GM18519 (cell line): ENCODE results near the gene SUCLG2.

Experiments
- ATAC-seq: cut with Tn5 transposase; IDR thresholded peaks from one replicate; pipeline ENCODE4 v1.9.1; 2021; ENCODE audit warnings: mild to moderate bottlenecking, moderate library complexity; ENCODE audit not compliant: unreplicated experiment, low FRiP score

Gene SUCLG2

DNA sequence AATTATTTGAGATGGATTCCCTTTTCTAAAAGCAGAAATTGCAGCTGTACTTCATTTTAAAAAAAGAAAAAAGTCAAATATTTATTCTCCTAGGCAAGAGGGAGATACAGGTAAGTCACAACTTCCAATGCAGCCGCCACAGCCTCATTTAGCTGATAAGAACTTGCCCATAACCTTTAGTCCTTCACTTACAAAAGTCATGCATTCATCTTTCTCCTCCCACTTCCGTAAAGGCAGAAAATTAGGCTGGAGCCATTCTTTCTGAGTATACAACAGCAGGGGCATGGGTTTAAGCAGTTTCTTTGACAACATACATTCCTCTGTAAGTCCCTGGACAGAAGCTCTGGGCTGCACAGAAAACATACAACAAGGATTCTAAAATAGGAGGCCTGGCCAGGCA is 4.3 kb downstream of the SUCLG2 start:
- ATAC-seq, result no peak

DNA sequence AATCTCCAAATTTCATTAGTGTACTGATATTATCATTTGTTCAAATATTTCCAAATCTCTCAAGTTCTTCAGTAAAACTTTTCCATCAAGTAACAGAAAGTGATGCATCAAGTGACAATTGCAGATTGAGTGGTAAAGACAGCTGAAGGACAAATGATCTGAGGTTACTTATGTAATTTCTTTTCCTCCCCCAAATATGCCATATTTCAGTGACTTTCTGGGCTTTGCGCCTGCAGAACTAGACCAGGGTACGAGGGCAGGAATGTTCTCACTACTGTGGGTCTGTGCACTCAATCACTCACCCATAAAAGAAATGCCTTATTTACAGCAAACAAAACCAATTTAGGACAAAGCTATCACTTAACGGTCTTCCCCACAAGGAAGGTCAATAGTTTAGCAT is 4.7 kb downstream of the SUCLG2 start:
- ATAC-seq, result no peak

DNA sequence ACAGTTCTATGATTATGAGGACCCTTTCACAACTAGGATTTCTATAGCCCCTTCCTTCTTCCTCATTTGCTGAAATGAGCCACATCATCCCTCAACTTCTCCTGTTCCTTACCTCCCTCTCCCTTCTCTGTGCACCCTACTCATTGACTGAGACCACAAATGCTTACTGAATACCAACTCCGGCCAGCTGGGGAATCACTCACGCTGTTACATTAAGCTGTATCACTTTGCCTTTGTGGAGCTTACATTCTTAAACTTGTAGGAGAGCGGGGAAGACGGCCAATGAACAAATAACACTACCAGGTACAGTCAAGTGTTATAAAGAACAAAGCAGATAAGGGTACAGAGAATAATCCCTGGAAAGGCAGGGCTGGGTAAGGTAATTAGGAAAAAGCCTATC is 5.7 kb downstream of the SUCLG2 start:
- ATAC-seq, result no peak

DNA sequence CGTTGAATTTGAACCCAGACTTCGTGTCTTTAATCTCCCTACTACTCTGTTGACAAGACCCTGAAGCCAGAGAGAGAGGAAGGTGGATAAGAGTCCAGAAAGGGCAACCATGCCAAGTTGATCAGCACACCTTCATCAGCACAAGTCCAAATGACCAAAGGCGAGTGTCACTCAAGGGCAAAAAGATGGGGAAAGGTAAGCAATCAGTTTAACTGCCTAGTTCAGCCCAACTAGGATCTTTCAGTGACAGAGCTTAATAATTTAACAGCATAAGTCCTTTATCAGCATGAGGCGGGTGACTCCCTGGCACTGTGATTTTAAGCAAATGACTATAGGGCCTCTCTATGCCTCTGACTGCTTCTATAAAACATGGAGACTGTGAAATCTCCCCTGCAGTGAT is 6.2 kb downstream of the SUCLG2 start:
- ATAC-seq, result no peak

DNA sequence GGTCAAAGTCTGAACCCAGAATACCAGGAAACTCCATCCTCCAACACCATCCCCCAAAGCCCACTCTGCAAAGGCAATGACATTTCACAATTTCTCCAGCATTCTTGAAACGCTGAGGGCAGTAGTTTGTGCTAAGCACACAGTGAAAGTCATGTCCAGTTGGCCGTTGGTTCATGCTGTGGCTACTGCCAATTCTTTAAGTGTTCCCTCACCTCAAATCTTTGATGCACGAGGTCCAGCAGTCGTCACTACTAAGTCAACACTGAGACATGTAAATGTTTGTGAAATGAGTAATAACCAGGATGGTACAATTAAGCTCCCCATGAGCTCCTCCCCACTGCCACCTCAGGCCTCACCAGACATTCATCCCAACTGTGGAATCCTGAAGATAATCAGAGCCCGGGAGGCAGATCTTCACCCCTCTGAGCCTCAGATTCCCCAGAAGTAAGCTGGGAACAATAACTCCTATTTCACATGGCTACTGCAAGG is 7.0 kb downstream of the SUCLG2 start:
- no peak for ATAC-seq

DNA sequence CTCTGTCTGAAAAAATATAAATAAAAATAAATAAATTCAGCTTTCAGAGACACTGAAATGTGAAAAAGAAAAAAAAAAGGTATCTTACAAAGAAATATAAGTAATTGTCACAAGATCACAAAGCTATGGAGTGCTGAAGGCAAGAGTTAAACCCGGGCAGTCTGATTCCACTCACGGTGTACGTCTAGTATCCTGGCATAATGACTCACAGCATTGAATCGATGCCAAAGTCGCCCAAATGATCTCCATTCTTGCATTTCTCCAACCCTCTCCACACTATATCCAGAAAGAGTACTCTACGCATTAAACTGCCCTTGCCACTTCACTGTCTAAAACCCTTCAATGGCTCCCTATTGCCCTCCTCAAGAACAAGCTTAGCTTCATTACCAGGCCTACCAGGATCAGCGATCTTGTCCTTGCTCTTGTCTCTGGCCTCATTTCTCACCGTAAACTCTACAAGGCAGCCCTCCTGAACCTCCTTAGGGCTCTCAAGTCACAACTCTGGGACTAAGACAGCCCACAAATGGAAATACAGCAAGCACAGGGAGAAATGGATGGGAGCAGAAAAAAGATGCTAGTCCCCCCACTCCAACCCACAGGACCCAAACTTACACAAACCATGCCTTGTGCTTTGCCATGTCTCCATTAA is 7.7 kb downstream of the SUCLG2 start:
- no peak for ATAC-seq

DNA sequence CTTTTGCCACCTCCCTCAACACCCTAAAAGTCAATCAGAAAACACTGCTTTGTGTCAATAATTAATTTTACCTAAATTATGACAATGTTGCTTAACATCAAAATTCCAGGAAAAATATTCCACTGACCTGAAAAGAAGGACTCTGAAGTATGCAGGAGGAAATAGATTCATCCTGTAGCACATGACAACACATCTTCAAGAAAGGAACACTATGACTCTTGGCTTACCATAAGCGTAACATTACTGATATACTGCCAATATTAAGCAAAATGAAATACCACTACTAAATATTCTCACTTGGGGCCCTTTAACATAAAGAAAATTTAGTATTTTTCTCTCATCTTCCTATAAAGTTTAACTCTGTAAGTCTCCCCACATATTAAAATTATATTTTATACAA is 9.6 kb downstream of the SUCLG2 start:
- no peak for ATAC-seq

DNA sequence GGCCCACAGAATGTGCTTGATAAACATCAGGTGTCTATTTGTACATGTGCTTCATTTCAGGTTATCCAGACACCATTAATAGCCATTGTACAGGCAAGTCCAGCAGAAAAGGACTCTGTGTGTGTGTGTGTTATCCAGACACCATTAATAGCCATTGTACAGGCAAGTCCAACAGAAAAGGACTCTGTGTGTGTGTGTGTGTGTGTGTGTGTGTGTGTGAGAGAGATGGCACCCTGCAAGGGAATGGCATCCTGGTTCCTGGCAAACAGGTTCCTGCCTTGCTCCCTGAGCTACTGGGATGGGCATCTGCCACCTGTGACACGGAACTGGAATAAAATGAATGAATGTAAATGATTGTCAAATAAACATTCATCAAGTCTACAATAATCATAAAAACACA is 11.7 kb downstream of the SUCLG2 start:
- no peak for ATAC-seq

DNA sequence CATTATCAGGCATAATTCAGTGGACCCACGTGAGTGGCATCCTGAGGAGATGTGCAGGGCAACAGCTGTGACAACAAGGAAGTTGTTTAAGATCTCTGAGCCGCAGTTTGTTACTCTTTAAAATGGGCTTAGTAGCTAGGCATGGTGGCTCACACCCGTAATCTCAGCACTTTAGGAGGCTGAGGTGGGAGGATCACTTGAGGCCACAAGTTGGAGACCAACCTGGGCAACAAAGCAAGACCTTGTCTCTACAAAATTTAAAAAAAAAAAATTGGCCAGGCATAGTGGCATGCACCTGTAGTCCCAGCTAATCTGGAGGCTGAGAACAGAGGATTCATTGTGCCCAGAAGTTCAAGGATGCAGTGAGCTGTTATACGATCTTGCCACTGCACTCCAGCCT is 12.2 kb downstream of the SUCLG2 start:
- ATAC-seq, result no peak

DNA sequence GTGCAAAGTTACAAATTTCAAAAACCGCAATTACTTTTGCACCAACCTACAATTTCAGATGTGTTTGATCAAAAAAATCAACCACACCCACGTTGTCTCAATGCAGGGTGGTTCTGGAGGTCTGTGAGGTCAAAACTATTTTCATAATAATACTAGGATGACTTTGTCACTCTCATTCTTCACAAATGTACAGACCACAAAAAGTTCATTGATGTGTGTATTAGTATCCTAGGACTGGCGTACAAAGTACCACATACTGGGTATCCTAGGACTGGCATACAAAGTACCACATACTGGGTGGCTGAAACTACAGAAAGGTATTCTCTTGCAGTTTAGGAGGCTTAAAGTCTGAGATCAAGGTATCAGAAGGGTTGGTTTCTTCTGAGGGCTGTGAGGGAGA is 13.0 kb downstream of the SUCLG2 start:
- ATAC-seq, result no peak

DNA sequence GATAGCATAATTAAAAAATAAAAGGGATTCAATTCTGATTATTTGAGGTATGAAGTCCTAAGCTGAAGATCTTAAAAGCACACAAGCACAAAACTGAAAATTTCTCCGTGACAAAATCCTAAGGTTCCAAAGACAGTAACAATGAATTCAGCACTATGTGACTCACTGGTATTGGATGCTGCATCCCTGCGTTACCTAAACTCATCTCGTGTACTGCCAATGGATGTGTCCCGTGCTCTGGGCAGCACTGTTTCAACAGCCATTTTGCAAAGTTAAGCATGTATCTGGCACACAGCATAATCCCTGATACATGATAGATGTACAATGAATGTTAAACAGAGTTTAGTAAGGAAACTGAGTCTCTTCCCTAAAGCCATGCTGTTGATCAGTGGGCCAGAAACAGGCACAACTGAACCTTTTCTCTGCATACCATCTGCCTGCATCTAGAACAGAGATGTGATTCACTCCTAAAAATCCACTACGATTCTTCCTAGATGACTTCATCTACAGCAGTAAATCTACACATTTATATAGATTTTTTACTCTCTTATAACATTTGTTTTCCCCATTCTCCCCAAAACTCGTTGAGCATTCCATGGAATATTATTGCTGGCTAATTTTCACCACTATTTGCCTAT is 14.3 kb downstream of the SUCLG2 start:
- ATAC-seq, result no peak

DNA sequence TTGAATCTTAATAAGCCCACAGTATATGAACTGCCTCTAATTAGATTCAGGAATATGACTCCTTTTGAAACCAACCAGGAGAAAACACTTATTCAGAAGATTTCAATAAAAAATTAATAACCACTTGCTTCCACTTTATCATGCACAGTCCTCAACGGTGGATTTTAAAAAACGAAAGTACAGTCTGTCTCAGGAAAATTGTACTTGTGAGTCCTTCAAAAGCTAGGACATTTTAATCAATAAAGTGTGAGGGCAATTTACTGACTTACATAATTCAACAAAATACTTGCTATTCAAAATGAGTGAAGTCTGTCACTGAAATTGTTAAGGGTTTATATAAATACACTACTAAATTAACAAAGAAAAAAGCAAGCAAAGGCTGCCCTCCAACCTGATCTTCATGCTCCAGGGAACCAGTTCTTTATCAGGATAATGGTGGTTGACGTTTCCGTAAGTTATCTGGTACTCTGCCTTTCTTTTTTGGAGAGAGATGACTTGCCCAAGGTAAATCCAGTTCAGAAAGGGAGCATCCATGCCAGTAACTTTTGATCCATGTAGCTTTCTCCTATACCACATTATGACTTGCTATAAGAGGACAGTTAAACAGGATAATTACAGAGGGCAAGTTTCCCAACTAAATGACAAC is 17.0 kb downstream of the SUCLG2 start:
- no peak for ATAC-seq

DNA sequence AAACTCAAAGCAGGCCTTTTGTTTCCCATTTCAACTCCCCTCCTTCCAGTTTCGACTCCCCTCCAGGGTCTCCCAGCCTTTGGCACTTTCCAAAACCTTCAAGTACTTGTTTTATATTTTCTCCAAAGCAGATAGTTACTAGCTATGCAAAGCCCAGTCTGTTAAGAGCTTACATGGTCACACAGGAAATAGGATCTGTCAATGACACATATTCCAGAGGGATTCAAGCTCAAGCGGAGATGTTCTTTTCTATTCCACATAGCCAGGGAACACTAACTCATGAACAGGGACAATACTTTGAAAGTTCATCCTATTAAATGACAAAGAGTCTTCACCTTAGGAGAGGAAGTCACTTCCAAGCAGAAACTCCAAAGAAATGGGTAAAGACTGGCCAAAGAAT is 18.6 kb downstream of the SUCLG2 start:
- no peak for ATAC-seq

DNA sequence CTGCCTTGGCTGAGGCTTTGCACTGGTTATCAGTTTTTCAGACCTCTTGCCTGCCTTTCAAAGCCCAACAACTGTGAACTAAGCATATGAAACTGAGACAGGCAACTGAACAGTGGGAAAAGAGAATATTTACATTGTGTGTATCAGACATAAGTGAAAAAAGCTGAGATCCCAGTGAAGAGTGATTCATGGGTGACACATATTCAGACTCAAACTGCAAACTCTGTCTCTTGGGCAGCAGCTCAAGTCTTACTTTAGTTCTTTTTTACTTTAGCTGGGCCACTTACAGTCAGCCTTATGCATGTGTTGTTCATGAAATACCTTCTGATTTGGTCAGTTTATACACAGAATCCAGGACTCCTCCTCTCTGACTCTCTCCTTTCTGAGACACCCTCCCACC is 19.2 kb downstream of the SUCLG2 start:
- no peak for ATAC-seq

DNA sequence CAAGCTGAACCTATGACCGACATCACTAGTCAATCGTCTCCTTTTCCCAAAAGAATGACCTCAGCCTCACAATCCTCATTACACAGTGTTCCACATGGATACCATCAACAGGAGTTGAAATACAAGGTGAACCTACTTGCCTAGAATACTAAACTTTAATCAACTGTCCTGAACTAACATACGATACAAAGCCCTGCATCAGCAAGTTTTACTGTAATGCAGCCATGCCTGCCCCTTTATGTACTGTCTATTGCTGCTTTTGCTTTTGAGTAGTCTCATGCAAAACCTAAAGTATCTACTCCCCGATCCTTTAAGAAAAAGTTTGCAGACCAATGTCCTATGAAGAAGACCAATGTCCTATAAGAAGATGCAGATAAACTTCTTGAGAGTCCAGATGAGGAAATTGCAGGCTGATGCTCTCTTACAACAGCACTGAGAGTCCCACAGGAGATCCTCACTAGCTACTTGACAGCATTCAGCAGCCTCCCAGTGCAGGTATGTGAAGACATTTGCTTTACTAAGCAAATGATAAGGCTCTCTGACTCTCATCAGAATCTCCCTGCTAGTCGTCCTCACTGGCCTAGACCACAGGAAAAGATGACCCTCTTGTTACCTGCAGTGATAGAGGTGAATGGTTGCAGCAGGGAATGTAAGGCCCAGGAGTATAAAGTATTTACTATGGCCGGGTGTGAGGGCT is 23.6 kb downstream of the SUCLG2 start:
- ATAC-seq, result no peak

DNA sequence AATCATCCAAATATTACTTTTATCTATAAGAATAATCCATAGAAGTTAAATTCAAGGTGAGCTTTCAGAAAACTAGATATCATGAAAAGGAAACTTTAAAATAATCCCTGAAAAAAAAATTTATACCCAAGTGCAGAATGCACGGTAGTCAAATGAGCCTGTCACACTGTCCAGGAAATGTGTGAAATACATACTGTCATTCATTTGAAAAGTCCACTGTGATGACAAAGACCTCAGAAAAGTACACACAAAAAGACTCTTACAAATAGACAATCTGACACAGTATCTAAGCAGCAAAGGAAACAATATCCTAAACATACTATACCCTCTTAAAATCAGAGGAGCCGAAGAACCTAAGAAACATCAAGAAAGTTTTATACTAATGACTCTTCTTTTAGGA is 29.7 kb downstream of the SUCLG2 start:
- ATAC-seq, result no peak

DNA sequence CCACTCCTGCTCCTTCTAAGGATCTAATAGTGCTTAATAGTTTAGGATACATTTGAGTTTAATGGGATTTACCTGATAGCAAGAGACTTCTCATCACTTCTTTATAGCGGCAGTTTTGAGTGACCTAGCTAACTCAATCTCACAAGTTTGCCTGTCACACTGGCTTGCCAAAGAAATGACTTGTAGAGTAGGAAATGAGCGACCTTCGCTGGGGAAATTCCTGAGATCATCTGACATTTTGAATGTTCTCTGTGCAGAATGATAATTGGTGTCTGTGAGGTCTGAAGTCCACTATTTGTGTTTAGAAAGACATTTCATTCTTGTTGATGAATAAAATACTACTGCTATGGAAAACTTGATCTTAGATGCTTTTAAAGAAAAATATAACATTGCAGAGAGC is 30.3 kb downstream of the SUCLG2 start:
- ATAC-seq, result no peak

DNA sequence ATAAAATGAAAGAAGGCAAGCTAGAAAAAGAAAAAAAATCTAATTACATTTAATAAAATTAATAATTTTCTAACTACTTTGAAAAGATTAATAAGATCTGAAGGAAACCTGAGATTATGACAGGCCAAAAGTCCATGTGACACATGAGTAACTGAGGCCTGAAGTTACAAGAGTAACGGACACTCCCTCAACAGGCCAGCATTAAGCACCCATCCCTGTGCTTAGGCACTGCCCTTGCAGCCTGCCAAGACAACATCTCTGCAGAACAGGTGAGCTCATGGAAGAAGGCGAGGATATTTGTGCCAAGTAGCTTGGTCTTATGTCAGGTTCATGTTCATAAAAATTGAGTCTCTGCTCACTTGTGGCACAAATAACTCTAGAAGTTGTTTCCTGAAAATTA is 31.8 kb downstream of the SUCLG2 start:
- no peak for ATAC-seq

DNA sequence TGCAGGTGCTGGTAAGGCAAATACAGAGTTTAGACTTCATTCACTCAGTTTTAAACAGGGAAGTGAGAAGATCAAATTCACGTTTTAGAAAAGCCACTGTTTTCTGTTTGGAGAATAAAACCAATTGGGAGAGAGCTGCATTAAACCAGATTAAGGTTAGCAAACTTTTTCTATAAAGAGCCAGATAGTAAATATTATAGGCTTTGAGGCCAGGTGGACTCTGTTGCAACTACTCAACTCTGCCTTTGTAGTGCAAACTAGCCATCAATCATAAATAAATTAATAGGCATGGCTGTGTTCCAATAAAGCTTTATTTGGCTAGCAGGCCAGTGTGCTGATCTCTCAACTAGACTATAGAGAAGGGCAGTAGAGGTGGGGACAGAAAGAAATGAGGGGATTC is 33.5 kb downstream of the SUCLG2 start:
- no peak for ATAC-seq

DNA sequence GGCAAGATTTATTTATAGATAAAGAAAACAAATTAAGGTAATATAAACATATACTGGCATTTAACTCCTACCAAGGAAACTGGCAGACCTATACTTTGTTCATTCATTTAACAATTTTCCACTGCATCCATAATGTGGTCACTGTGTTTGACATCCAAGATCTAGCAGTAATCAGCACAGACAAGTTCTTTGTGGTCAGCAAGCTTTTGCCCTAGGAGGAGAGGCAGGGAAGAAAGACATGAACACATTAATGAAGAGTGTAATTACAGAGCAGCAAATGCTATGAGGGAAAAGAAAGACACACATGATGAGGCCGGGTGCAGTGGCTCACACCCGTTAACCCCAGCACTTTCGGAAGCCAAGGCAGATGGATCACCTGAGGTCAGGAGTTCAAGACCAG is 34.4 kb downstream of the SUCLG2 start:
- no peak for ATAC-seq

DNA sequence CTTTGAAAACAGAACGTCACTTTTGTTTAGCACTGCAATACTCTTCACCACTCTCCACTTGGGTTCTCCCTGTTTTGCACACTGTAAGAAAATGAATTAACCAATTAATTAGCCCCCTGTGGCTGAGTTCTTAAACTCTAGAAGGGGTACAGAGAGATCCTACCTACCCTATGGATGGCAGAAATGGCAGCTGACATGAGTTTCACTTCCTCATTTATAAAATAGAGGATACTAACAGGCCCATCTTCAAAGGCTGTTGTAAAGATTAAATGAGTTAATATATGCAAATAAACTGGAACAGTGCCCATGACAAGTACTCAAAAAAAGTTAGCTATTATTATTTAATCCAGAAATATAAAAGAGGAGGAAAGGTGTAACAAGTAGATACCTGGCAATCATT is 36.9 kb downstream of the SUCLG2 start:
- ATAC-seq, result no peak
